ENCODE measurements around the gene RBMS3.

DNA sequence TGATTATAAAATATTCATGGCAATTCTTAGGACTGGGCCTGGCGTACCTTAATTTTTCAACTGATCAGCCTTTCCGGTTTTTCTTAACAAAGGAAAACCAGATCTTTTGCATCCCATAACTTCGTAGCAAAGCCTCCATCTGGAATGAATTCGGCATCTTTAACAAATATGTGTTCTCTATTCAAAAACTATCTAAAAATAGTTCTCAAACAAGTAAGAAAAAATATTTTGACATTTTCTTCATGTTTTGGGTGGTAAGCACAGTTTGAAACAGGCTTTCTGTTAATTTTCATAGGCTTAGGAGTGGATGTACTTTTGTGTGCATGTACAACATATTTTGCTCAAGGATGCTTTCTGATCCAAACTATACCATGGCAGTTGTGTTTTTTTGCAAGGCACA lies 55.1 kb downstream of the RBMS3 start:
- TF ChIP-seq, protein P1, sequence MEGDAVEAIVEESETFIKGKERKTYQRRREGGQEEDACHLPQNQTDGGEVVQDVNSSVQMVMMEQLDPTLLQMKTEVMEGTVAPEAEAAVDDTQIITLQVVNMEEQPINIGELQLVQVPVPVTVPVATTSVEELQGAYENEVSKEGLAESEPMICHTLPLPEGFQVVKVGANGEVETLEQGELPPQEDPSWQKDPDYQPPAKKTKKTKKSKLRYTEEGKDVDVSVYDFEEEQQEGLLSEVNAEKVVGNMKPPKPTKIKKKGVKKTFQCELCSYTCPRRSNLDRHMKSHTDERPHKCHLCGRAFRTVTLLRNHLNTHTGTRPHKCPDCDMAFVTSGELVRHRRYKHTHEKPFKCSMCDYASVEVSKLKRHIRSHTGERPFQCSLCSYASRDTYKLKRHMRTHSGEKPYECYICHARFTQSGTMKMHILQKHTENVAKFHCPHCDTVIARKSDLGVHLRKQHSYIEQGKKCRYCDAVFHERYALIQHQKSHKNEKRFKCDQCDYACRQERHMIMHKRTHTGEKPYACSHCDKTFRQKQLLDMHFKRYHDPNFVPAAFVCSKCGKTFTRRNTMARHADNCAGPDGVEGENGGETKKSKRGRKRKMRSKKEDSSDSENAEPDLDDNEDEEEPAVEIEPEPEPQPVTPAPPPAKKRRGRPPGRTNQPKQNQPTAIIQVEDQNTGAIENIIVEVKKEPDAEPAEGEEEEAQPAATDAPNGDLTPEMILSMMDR (IDR thresholded peaks at IDR 0.05) = no peak
- no peak for TF ChIP-seq POLR2AphosphoS5 (IDR thresholded peaks at IDR 0.05)
